Mesenchymal stem cell (in vitro differentiated cells and primary cell): Measurements from ENCODE around the gene CELF4.

Source experiments
- DNase-seq: peaks from one replicate; pipeline ENCODE4 v3.0.0-alpha.2; 2013
- H2AFZ ChIP-seq: one replicate; pipeline ENCODE4 v1.6.1; 2013; ENCODE audit warnings: low read depth, mild to moderate bottlenecking, control low read depth, inconsistent platforms, low read length, moderate library complexity
- H2AK5ac ChIP-seq: 2 replicates; pipeline ENCODE4 v1.6.1; 2013; ENCODE audit warnings: low read length, moderate library complexity, mild to moderate bottlenecking, inconsistent platforms; ENCODE audit not compliant: severe bottlenecking
- H2BK120ac ChIP-seq: one replicate; pipeline ENCODE4 v1.6.1; 2013; ENCODE audit warnings: low read depth, mild to moderate bottlenecking, inconsistent platforms, low read length, moderate library complexity
- H2BK12ac ChIP-seq, 2 experiments: one replicate each; pipeline ENCODE4 v1.6.1; 2013; ENCODE audit warnings: inconsistent platforms in 2 of 2, low read length in 2 of 2, mild to moderate bottlenecking in 2 of 2, moderate library complexity in 2 of 2, control low read depth in 1 of 2
- H2BK15ac ChIP-seq: one replicate; pipeline ENCODE4 v1.6.1; 2013; ENCODE audit warnings: mild to moderate bottlenecking, low read depth, inconsistent platforms; ENCODE audit not compliant: poor library complexity, severe bottlenecking
- H2BK5ac ChIP-seq: 2 replicates; pipeline ENCODE4 v1.6.1; 2013; ENCODE audit warnings: low read depth, mild to moderate bottlenecking, low read length, control low read depth, inconsistent platforms; ENCODE audit not compliant: poor library complexity, severe bottlenecking
- H3K14ac ChIP-seq, 2 experiments: one replicate each; pipeline ENCODE4 v1.6.1; 2013; ENCODE audit warnings: inconsistent platforms in 2 of 2, low read length in 2 of 2, control low read depth in 1 of 2, mild to moderate bottlenecking in 1 of 2, moderate library complexity in 1 of 2
- H3K18ac ChIP-seq, 2 experiments: one replicate each; pipeline ENCODE4 v1.6.1; 2013; ENCODE audit warnings: inconsistent platforms in 2 of 2, low read length in 2 of 2, control low read depth in 1 of 2, low read depth in 1 of 2, mild to moderate bottlenecking in 1 of 2
- H3K23ac ChIP-seq, 2 experiments: one replicate each; pipeline ENCODE4 v1.6.1; 2013; ENCODE audit warnings: inconsistent platforms in 2 of 2, low read length in 2 of 2, mild to moderate bottlenecking in 2 of 2, moderate library complexity in 2 of 2, control low read depth in 1 of 2
- H3K27ac ChIP-seq: 2 replicates; pipeline ENCODE4 v1.5.1; 2013; ENCODE audit warnings: mild to moderate bottlenecking, moderate library complexity, low read length, control low read depth, inconsistent platforms; ENCODE audit not compliant: poor library complexity, severe bottlenecking
- H3K27me3 ChIP-seq, 2 experiments: 2 replicates each; pipeline versions ENCODE4 v1.6.1 to v1.7.0; 2013; ENCODE audit warnings: low read length in 2 of 2, mild to moderate bottlenecking in 2 of 2, moderate library complexity in 2 of 2, control low read depth in 1 of 2, inconsistent platforms in 1 of 2; ENCODE audit not compliant: control insufficient read depth in 1 of 2, insufficient read depth in 1 of 2
- H3K36me3 ChIP-seq, 2 experiments: 2 replicates each; pipeline versions ENCODE4 v1.6.1 to v1.7.0; 2013; ENCODE audit warnings: low read length in 2 of 2, control low read depth in 1 of 2, inconsistent platforms in 1 of 2, low read depth in 1 of 2, mild to moderate bottlenecking in 1 of 2; ENCODE audit not compliant: insufficient read depth in 2 of 2, control insufficient read depth in 1 of 2
- H3K4ac ChIP-seq, 2 experiments: one replicate each; pipeline ENCODE4 v1.6.1; 2013; ENCODE audit warnings: inconsistent platforms in 2 of 2, low read length in 2 of 2, mild to moderate bottlenecking in 2 of 2, moderate library complexity in 2 of 2, control low read depth in 1 of 2, low read depth in 1 of 2
- H3K4me1 ChIP-seq: 2 replicates; pipeline ENCODE4 v1.6.1; 2013; ENCODE audit warnings: low read depth, low read length, control low read depth; ENCODE audit not compliant: control insufficient read depth, insufficient read depth
- H3K4me2 ChIP-seq: 2 replicates; pipeline ENCODE4 v1.6.1; 2013; ENCODE audit warnings: low read length, mild to moderate bottlenecking, inconsistent platforms; ENCODE audit not compliant: poor library complexity, severe bottlenecking
- H3K4me3 ChIP-seq, 2 experiments: 2 replicates each; pipeline versions ENCODE4 v1.5.1 to v1.7.0; 2013; ENCODE audit warnings: low read length in 2 of 2, mild to moderate bottlenecking in 2 of 2, control low read depth in 1 of 2, low read depth in 1 of 2; ENCODE audit not compliant: insufficient read depth in 1 of 2
- H3K79me1 ChIP-seq: replicated peaks from 2 replicates; pipeline ENCODE4 v1.6.1; 2013; ENCODE audit warnings: mild to moderate bottlenecking, control low read depth, low read length, inconsistent platforms; ENCODE audit not compliant: poor library complexity, severe bottlenecking
- H3K9ac ChIP-seq: 2 replicates; pipeline ENCODE4 v1.7.0; 2013; ENCODE audit warnings: mild to moderate bottlenecking, low read length, moderate library complexity
- H3K9me3 ChIP-seq: 2 replicates; pipeline ENCODE4 v1.7.0; 2013; ENCODE audit warnings: mild to moderate bottlenecking, low read length; ENCODE audit not compliant: control insufficient read depth
- H4K8ac ChIP-seq: one replicate; pipeline ENCODE4 v1.6.1; 2013; ENCODE audit warnings: inconsistent platforms, mild to moderate bottlenecking, low read length, moderate library complexity
- H4K91ac ChIP-seq: one replicate; pipeline ENCODE4 v1.6.1; 2013; ENCODE audit warnings: mild to moderate bottlenecking, low read length, inconsistent platforms
- WGBS: methylation state at CpG from one replicate; pipeline ENCODE4 v1.1.7; 2013; ENCODE audit warnings: mixed read lengths; 5-methylcytosine and 5-hydroxymethylcytosine counted together

Gene CELF4

DNA sequence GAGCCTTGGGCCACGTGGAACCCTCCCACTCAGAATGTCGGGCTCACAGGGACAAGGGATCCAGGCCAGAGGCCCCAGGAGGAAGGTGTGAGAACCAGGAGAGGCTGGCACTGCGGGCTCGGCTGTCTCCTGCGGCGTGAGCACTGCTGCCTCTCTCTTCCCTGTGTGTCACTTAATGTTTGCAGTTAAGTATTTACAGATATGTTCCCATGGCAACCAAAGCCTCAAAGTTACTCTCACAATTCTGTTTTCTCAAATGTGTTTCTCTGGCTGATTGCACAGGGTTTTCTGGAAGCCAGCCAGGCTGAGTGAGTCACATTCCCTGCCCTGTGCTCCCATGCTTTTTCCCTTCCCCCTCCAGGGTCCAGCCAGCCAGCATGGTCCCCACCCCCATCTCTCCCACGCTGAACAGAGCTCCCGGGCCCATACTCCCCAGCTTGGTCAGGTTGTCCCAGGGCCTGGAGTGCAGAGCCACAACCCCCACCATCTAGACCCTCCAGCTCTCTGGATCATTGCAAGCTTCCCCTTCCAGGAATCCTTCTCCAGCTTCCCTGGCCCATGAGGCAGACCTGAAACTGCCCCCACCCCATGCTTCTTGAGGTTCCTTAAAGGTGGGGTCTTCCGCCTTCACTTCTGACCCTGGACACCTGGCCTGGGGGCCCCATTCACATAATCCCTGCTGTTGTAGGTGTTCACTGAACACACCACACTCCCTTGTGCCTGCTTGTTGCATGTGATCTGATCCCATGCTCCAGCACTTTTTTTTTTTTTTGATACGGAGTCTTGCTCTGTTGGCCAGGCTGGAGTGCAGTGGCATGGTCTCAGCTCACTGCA lies 265.9 kb downstream of the CELF4 start:
- H3K79me1 ChIP-seq = no peaks in the 10 kb centered on the region
- H3K9ac ChIP-seq = peak overlapping the region; percentile 89
- H3K36me3 ChIP-seq = no peaks in the 10 kb centered on the region
- H4K8ac ChIP-seq = no peak overlapping the region
- peak overlapping the region in 1 of 2 experiments; percentile 21 for H3K4ac ChIP-seq
- H2BK12ac ChIP-seq = peak overlapping the region in 1 of 2 experiments; percentile 75
- no peak overlapping the region for H2AK5ac ChIP-seq
- 29% methylated on average over 8 of the region's 10 CpGs for WGBS
- peaks cover 25% of the 10 kb centered on the region for H3K4me1 ChIP-seq
- peak; percentile 99 for DNase-seq
- H2BK15ac ChIP-seq = no peak overlapping the region
- no peak overlapping the region for H2BK120ac ChIP-seq
- peak overlapping the region; percentile 30 for H3K27ac ChIP-seq
- no peak overlapping the region for H3K4me2 ChIP-seq
- H3K18ac ChIP-seq = peak overlapping the region in 1 of 2 experiments; percentile 1
- H3K14ac ChIP-seq = no peak overlapping the region
- no peak overlapping the region for H3K4me3 ChIP-seq
- no peak overlapping the region for H2AFZ ChIP-seq
- no peak overlapping the region for H2BK5ac ChIP-seq
- H3K23ac ChIP-seq = no peak overlapping the region
- H4K91ac ChIP-seq = peak overlapping the region; percentile 6
- H3K27me3 ChIP-seq = peaks cover 25 to 28% of the 10 kb centered on the region in 2 experiments
- no peaks in the 10 kb centered on the region for H3K9me3 ChIP-seq

DNA sequence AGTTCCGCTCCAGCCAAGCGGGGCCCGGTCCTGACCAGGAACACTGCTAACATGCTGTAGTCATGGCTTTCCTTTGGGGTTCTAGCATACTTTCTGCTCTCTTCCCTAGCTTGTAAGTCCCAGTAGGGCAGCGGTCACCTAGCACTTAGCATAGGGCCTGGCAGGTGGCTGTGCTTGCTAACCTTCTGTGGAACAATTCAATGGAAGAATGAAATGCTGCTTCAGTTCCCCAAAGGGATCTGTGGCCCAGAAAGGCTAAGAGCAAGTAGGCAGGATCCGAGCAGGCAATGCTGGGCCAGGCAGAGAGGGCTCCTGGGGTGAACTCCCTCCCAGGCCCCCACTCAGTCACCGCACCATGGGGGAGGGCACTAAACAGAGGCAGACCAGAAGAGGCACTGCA lies 266.8 kb downstream of the CELF4 start:
- Histone ChIP-seq H2AK5ac (no peak overlapping the region), H3K9ac (peak overlapping the region; percentile 89), H3K27me3 (peaks cover 25 to 36% of the 10 kb centered on the region in 2 experiments), H3K18ac (no peak overlapping the region), H2AFZ (no peak overlapping the region), H3K4ac (no peak overlapping the region), H3K9me3 (no peaks in the 10 kb centered on the region), H2BK5ac (no peak overlapping the region), H4K8ac (no peak overlapping the region), H2BK120ac (no peak overlapping the region), H2BK15ac (no peak overlapping the region), H3K4me2 (no peak overlapping the region), H3K23ac (no peak overlapping the region), H3K36me3 (no peaks in the 10 kb centered on the region), H2BK12ac (no peak overlapping the region), H4K91ac (no peak overlapping the region), H3K4me1 (peaks cover 23% of the 10 kb centered on the region), H3K79me1 (no peaks in the 10 kb centered on the region), H3K27ac (no peak overlapping the region), H3K4me3 (no peak overlapping the region), H3K14ac (no peak overlapping the region)
- DNase-seq = no peak
- WGBS = 83% methylated on average over 6 of the region's 6 CpGs

DNA sequence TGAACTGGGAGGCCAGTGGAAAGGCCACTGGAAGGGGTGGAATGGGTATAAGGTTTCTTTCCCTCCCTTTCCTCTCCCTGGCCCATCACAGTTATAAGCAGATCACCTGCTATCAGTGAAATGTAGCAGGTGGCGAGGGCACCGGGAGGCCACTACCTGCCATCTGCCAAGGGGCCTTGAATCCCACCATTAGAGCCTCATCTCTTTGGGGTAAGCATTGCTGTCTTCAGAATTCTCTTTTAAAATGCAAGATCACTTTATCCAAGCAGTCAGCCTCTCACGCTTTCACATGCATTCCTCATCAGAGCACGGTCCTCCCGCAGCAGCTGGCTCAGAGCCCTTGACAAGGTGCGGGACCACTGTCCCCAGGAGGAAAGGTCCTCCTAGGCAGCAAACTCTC lies 268.5 kb downstream of the CELF4 start:
- Histone ChIP-seq H3K4me2 (no peak overlapping the region), H3K27ac (no peak overlapping the region), H2AFZ (no peak overlapping the region), H2AK5ac (no peak overlapping the region), H3K23ac (no peak overlapping the region), H2BK12ac (no peak overlapping the region), H3K79me1 (no peaks in the 10 kb centered on the region), H3K18ac (no peak overlapping the region), H2BK5ac (no peak overlapping the region), H4K8ac (no peak overlapping the region), H3K4me3 (no peak overlapping the region), H3K4ac (no peak overlapping the region), H3K27me3 (peaks cover 27 to 39% of the 10 kb centered on the region in 2 experiments), H3K14ac (no peak overlapping the region), H3K36me3 (no peaks in the 10 kb centered on the region), H3K9me3 (no peaks in the 10 kb centered on the region), H2BK120ac (no peak overlapping the region), H2BK15ac (no peak overlapping the region), H3K9ac (no peak overlapping the region), H3K4me1 (peaks cover 18% of the 10 kb centered on the region), H4K91ac (no peak overlapping the region)
- WGBS = 94% methylated on average over 6 of the region's 6 CpGs
- DNase-seq = no peak

DNA sequence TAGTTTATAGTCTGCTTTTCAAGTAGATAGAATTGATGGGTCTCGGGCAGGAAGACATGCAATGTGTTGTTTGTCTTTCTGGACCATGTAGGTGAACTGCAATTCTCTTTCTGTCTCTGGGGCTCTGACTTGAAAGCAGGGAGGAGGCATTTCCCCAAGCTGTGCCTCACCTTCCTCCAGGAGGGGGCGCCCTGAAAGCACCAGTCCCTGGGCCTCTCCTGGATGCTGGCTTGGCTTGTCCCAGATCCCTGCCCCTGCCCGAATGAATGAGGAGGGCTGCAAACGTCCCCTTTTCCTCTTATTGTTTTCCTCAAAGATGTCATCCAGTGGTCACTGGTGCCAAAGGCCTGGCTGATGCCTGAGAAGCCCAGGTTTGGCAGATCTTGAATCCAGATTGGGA lies 270.6 kb downstream of the CELF4 start:
- no peaks in the 10 kb centered on the region for H3K36me3 ChIP-seq
- no peak overlapping the region for H3K23ac ChIP-seq
- H3K4me3 ChIP-seq = no peak overlapping the region
- H3K14ac ChIP-seq = no peak overlapping the region
- WGBS = 14% methylated on average over 4 of the region's 4 CpGs
- H3K27ac ChIP-seq = no peak overlapping the region
- peak; percentile 24 for DNase-seq
- H3K27me3 ChIP-seq = peaks cover 12 to 35% of the 10 kb centered on the region in 2 experiments
- no peak overlapping the region for H3K18ac ChIP-seq
- H2BK5ac ChIP-seq = no peak overlapping the region
- no peak overlapping the region for H3K4me2 ChIP-seq
- no peak overlapping the region for H4K91ac ChIP-seq
- H4K8ac ChIP-seq = no peak overlapping the region
- H2BK120ac ChIP-seq = no peak overlapping the region
- H3K79me1 ChIP-seq = no peaks in the 10 kb centered on the region
- no peak overlapping the region for H2BK12ac ChIP-seq
- no peak overlapping the region for H3K9ac ChIP-seq
- no peak overlapping the region for H2BK15ac ChIP-seq
- peaks cover 12% of the 10 kb centered on the region for H3K4me1 ChIP-seq
- no peak overlapping the region for H2AK5ac ChIP-seq
- H3K4ac ChIP-seq = no peak overlapping the region
- no peaks in the 10 kb centered on the region for H3K9me3 ChIP-seq
- H2AFZ ChIP-seq = no peak overlapping the region
